GM18498 (cell line): ENCODE measurements around the gene TAF11.
"Not testable (repeated sequence)": the region's sequence is repeated elsewhere in the genome, so short reads cannot be mapped to it uniquely, and the experiment has no call there.

Experiments used
- ATAC-seq: cut with Tn5 transposase; IDR thresholded peaks from one replicate; pipeline ENCODE4 v1.9.1; 2021; ENCODE audit warnings: mild to moderate bottlenecking, moderate library complexity; ENCODE audit not compliant: unreplicated experiment

Gene TAF11, protein sequence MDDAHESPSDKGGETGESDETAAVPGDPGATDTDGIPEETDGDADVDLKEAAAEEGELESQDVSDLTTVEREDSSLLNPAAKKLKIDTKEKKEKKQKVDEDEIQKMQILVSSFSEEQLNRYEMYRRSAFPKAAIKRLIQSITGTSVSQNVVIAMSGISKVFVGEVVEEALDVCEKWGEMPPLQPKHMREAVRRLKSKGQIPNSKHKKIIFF

DNA sequence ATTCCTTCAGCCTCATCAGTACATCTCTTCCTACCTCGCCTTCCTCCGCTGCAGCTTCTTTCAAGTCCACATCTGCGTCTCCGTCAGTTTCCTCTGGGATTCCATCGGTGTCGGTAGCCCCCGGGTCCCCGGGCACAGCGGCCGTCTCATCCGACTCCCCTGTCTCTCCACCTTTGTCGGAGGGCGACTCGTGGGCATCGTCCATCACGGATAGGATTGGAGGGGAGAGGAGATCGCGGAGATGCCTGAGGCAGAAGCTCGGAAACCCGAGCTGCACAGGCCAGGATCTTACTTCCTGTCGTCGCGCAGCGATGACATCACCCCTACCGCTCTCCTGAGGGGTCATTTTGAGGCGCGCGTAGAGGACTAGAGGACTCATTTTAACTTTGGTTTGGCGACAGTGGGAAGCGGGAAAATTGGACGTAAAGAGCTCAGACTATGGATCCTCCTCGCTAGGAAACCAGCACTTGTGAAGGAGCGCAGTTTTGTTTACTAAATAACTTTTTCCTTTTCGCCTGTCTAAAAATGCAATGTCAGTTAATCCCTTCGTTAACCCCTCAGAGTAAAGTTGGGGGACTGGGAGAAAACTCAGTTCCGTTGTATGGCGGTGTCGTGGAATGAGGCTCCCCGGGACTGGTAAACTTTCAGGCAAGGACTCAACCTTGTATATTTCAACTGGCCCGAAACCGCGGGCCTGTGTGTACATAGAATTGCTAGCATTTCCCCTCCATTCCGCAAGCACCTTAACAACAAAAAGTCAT lies at the start of gene TAF11:
TAF11 (minus strand) TSS at position 290 of the 761 bp plus-strand sequence; CDS start at position 205, 85 bp downstream.
- ATAC-seq, result peak; percentile 80

DNA sequence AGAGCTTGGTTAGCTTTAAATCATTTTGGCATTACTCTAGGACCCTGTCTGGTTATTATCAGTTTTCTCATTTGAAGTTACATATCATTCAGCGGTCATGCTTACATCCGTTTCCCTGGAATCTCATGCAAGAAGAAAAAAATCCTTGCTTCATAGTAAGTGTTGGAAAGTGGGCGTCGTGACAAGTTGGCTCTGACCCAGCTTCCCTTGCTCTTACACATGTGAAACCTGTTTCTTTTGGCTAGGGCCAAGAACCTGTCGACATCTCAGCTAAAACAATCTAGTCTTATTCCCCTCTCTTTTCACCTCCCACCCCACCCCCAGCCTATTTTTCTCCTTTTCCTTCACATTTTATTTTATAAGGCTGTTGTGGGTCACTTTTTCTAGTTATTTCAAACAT lies 46.7 kb upstream of the TAF11 start:
- ATAC-seq, result no peak

DNA sequence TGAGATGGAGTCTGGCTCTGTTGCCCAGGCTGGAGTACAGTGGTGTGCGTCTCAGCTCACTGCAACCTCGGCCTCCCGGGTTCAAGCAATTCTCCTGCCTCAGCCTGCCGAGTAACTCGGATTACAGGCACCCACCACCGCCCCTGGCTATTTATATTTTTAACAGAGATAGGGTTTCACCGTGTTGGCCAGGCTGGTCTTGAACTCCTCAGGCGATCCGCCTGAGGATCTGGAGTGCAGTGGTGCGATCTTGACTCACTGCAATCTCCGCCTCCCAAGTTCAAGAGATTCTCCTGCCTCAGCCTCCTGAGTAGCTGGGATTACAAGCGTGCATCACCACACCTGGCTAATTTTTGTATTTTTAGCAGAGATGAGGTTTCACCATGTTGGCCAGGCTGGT lies 44.4 kb upstream of the TAF11 start:
- not testable (repeated sequence) for ATAC-seq

DNA sequence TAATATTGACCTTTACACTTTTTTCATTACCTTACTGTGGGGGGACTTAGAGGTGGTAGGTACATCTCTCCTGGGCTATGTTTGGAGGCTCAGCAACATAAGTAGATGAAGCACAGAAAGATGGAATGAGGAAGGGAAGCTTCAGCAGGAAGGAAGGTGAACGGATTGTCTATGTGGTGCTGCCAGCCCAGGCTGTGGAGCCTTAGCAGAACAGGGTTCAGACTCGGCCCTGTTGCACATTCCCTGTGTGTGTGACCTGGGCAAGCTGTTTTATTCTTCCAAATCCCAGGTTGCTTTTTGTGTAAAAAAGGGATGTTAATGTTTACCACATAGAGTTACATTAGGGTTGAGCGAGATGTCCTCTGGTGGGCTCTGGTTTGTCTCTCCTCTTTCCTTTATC lies 42.4 kb upstream of the TAF11 start:
- no peak for ATAC-seq

DNA sequence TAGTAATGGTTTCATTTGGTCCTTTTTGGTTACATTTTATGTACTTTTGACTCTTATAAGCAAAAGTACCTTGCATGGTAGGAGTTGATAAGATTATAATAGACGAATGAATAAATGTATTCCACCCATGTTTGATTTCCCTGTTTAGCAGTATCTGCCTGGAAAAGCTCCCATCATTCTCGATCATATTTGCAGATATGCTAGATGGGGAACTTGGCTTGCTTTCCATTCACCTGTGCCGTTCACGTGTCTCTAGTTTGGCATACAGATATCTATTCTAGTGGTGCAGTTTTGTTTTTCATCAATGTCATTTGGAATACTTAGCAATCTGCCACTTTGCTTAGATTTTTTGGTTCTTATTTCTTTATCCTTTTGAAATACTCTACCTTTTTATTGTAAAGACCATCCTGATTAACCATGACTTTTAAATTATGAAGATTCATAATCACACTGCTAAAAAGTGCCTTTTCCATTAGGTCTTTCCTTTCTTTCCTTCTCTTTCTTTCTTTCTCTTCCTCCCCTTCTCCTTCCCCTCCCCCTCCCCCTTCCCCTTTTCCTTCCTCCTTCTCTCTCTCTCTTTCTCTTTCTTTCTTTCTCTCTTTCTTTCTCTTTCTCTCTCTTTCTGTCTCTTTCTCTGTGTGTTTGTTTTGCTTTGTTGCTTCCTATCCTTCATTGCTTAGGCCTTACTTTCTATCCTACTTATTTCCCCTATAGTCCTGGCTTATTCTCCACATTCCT lies 41.6 kb upstream of the TAF11 start:
- no peak for ATAC-seq

DNA sequence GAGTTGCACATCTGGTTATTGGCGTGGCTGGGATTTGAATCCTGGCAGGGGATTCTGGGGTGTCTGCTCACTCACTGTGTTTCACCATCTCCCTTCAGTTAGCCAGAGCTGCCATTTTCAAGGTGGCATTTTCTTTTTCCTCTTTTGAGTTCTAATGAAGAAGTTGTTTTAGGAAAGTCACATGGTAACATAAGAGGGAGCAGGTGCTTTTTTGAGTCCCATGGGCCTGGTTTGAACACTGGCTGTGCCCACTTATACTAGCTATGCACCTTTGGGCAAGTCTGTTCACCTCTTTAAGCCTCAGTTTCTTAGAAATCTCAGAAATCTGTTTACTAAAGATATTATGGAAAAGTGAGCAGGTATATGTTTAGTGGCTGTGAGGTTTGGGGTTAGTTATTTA lies 40.9 kb upstream of the TAF11 start:
- no peak for ATAC-seq

DNA sequence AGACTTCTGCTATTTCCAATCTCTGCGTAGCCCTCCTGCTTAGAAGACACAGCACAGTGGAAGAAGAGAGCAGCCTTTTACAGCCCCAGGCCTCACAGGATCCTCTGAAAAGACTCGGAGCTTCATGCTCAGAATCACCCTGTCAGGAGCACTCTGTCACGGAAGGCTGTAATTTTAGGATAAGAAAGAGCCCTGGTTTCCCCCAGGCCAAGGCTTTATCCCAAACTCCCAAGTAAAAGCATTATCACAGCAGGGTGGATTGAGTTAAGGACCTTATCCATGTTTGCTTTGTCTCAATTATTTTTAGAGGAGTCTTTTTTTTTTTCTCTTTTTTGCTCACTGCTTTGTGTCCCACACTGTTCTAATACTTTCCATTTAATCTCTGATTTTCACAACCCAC lies 40.4 kb upstream of the TAF11 start:
- ATAC-seq, result no peak

DNA sequence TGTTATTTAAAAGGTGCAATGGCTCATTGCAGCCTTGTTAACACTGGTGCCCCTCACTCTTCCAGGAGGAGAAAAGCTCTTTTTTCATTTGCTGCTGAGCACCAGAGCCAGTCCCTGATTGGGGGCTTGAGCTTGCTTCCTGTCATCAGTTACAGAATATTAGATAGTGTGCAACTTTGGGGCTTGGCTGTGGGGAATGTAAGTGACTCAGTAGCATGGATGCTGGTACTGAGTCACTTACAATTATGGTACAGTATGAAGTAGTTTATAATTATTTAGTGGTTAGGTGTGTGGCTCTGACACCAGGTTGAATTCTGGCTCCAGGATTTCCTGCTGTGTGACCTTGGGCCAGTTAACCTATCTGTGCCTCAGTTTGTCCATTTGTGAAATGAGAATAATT lies 38.8 kb upstream of the TAF11 start:
- no peak for ATAC-seq

DNA sequence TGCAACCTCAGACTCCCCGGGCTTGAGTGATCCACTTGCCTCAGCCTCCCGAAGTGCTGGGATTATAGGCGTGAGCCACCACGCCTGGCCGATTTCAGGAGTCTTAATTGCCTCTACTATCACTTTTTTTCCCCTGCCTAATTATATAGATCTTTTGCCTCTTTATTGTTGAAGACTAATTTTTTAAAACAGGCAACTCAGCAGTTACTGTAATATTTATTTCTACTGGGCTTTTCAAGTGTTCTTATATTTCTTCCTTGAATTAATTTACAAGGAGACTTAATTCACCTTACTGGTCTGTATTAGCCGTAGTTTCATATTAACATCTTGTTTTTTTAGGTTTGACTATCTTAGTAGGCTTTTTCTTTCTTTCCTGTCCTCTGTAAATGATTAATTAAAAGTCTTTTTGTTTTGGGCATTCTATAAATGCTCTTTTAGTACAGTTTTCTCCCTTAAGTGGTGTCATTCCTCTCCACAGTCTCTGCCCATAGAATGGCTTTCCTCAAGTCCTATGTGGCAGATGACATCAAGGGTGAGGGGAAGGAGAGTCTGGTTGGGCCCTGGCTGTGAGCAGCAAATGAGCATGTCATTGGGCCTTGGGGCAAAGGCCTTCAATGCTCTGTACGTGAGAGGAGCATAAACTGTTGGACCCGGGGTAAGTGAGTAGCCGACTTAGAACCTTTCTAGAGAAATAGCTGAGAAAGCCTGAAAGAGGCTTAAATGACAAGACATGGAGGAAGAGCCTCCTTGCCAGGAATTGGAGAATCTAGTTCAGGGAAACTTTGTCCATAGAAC lies 37.2 kb upstream of the TAF11 start:
- no peak for ATAC-seq

DNA sequence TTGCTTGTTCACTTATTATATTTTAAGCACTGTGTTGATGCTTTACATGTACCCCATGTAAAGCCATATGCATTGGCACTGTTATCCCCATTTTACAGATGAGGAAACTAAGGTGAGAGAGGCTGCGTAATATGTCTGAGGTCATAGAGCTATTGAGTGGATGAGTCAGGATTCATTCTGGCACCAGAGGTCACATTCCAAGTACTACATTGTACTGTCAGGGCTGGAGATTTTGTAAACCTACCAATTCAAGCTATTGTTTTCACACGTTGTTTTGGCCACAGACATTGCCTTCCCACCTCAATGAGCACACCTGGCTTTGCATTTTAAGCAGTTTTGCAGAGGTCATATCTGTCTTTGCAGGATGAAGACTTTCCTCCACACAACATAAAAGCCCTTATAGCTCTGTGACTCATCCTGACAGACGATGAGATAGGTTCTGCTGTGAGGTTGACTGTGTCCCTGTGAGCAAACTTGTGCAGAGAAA lies 34.4 kb upstream of the TAF11 start:
- ATAC-seq, result no peak

DNA sequence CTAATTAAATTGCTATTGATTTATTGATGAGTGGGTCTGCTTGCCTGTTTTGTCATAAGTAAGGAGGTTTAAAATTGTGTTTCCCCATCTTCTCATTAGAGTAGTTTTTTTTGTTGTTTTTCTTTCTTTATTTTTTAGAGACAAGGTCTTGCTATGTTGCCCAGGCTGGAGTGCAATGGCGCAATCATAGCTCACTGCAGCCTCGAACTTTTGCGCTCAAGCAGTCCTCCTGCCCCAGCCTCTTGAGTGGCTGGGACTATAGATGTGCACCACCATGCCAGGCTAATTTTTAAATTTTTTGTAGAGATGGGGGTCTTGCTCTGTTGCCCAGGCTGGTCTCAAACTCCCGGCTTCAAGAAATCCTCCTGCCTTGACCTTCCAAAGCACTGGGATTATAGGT lies 32.3 kb upstream of the TAF11 start:
- ATAC-seq, result no peak

DNA sequence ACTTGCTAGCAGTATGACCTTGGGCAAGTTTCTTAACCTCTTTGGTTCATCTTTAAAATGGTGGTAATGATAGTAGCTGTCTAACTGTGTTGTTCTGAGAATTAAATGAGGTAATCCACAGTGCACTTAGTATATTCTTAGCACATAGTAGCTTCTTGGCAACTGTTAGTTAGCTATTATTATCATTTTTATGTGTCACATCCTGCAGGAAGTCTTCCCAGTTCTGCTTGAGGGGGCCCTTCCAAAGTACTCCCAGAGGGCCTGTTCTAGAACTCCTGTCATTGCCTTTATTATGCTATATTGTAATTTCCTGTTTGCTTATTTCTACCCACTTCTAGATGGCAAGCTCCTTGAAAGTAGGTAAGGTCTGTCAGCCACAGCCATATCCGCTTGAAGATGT lies 31.8 kb upstream of the TAF11 start:
- no peak for ATAC-seq

DNA sequence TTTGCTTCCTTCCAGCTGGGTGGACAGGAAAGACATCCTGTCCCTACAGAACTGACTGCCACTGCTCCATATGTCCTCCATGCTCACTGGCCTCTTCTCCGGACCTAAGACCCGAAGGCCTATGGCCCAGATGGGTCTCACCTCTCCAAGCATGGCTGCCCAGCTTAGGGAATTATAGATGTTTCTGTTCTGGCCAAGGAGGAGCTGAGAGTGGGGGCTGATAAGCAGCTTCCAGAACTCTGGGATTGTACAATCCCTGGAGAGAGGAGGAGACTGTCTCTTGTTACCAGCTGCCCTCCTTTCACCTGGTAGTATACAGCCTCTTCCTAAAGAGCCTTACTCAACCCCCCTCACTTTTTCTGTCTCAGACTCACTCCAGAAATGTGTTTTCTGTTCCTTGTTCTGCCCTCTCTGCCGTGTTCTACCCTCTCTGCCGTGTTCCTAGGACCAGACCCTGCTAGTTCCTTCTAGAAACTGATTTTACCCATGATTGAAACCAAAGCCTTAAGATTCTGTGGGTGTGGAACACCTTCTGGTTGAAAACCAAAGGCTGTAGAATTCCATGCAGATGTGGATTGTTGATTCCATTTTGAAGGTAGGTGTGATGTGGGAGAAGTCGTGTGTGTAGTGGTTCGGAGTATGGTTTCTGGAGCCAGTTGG lies 29.9 kb upstream of the TAF11 start:
- no peak for ATAC-seq

DNA sequence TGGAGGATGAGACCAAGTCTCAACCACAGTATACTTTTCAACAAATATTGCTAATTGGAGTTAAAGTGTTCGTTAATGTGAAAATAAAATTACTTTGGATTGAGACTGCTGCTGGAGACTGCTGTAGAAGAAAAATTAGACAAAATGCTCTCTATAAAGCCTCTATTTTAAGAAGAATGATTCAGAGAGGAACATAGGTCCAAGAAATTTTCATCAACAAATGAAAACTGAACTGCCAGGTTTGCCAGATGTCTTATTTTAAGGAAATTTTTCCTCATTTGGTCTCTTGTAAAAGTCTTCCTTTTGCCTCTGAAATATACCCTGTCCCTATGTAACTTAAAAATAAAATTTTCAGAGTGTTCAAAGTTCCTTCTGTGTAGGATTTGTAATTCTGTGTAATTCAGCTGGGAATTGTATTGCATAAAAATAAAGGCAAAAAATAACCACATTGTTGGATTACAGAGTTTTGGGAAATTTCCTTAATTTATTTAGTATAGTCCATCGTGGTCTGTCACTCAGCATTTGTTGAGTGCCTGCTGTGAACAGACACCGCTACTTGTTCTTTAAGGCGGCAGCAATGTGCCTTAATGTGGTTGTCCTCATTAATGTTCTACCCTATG lies 28.6 kb upstream of the TAF11 start:
- ATAC-seq, result no peak

DNA sequence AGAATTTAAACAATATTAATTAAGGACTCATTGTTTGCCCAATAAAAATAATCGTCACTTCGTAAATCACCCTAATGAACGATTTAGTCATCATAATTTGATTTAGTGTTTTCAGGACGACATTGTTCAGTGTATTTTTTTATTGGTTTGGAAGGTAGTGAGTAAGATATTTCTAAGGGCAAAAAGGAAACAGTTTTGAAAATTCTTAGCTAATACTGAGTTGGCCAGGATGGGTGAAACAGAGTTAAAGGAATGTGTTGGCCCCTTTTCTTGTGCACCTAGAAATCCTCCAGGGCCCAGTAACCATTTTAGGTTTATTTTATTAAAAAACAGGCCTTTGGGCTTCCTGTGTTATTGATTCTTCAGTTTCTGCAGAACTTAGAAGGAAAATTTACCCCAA lies 26.5 kb upstream of the TAF11 start:
- ATAC-seq, result no peak

DNA sequence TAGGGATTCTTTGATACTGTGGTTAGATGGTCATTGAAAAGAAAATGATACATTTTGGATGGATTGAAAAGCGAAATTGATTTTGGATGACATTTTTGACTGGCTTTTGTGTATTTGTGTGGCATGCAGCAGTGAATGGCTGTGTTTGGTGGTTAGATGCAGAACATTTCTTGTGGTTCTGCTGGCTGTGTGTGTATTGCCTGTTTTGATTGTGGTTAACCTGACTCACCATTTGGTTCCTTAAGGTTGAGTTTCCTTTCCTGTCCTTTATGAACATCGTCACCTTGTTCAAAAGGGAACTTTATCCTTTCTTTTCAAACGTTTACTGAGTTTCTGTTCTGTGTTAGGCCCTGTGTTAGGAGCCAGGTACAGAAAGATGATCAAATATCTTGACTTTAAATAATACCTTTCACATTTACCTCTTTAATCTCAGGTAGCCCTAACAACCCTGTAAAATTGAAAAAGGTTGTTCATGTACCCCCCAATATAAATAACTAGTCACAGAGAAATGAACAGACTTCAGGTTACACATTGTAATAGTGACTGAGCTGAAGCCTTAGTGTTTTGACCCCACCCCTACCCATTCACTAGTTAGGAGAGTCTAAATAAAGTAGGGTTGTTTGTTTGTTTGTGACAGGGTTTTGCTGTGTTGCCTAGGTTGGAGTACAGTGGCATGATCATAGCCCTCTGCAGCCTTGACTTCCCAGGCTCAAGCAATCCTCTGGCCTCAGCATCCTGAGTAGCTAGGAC lies 25.0 kb upstream of the TAF11 start:
- peak; percentile 83 for ATAC-seq

DNA sequence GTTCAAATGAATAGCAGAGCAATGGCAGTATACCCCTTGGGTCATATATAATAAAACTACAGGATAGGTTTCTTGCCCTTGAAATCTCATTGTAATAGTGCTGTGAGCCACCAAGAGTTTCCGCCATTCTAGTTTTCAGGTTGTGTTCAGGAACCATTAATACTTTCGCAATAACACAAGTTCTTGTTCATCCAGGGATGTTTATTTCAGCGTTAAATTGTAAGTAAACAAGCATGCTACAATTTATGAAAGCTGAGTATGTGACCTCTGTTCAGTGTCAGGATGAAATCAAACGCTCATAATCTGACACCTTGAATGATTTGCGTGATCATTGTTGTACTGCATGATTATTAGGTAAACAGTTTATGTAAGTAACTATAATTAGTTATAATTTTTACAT lies 24.0 kb upstream of the TAF11 start:
- ATAC-seq, result no peak

DNA sequence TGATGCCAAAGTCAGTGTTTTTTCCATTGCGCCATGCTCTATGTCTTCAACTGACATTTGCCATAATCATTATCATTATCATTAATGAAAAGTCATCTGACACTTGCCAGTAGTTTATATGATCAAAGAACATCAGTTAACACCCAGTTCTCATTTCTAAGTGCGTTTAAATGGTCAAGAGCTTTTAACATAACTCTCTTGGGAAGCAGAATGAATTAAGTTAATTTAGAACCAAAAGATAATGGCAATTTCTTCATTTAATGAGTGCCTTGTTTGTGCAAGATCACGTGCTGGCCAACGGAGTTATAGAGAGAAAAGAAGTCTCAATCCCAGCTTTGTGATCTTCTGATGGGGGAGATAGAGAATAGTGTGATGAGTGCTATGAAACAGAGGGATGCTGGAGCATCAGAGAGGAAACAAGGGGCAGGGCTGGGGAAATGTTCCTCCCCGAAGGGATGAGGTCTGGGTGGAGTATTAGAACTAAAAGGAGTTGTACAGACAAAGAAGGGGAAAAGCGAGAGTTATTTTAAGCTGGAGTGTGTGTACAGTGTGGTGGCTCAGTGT lies 21.6 kb upstream of the TAF11 start:
- ATAC-seq, result no peak

DNA sequence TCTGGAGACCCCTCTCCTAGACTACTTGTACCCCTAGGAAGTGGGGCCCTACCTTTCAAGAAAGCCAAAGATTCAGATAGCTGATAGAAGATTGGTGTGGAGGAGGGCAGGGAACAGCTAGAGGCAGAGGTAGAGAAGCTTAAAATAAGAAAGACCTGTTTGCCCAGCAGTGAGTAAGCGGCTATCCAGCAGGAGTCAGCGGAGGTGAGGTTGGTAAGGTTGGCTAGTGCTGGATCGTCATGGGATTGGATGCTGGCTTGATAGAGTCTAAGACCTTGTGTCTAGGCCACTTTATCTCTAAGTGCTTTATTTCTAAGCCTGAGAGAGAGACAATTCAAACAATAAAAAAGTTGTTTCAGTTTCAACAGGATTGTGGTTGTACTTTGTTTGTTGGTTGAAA lies 20.4 kb upstream of the TAF11 start:
- no peak for ATAC-seq
